Lung (tissue), 12 donors: ENCODE data around the gene CFAP298. TPM values are rescaled to one million over a fixed set of nuclear protein-coding genes. Genes with fewer than 3 reads are reported as not detected.

Source experiments
- ATAC-seq: fragments of 200-7000 bp; cut with Tn5 transposase; one replicate; pipeline ENCODE4 v1.9.1; 2020; ENCODE audit warnings: moderate number of reproducible peaks; ENCODE audit not compliant: insufficient read depth, low FRiP score
- DNase-seq, 3 donors: peaks; one replicate each; pipeline ENCODE4 v3.0.0-alpha.2; 2013 to 2017
- H3K27ac ChIP-seq, 2 donors: one replicate each; pipeline ENCODE4 v1.5.1; 2013; ENCODE audit warnings: mild to moderate bottlenecking in 2 of 2, moderate library complexity in 2 of 2, control low read depth in 1 of 2, inconsistent platforms in 1 of 2, low read depth in 1 of 2, low read length in 1 of 2
- H3K27me3 ChIP-seq, 3 donors: one replicate each; pipeline ENCODE4 v1.5.1; 2013; ENCODE audit warnings: low read length in 2 of 3; ENCODE audit not compliant: control insufficient read depth in 3 of 3, insufficient read depth in 3 of 3
- H3K36me3 ChIP-seq, 4 donors: one replicate each; pipeline ENCODE4 v1.5.1; 2013; ENCODE audit warnings: low read length in 4 of 4, mild to moderate bottlenecking in 1 of 4, moderate library complexity in 1 of 4; ENCODE audit not compliant: control insufficient read depth in 4 of 4, insufficient read depth in 4 of 4
- H3K4me1 ChIP-seq, 5 donors: one replicate each; pipeline ENCODE4 v1.5.1; 2013; ENCODE audit warnings: low read length in 5 of 5, mild to moderate bottlenecking in 2 of 5, moderate library complexity in 1 of 5; ENCODE audit not compliant: control insufficient read depth in 5 of 5, insufficient read depth in 5 of 5
- H3K4me3 ChIP-seq: one replicate; pipeline ENCODE4 v1.5.1; 2013; ENCODE audit warnings: mild to moderate bottlenecking, control low read depth, moderate library complexity
- H3K9ac ChIP-seq, 2 donors: one replicate each; pipeline ENCODE4 v1.5.1; 2013; ENCODE audit warnings: low read length in 2 of 2, control low read depth in 1 of 2; ENCODE audit not compliant: insufficient read depth in 1 of 2
- H3K9me3 ChIP-seq, 4 donors: one replicate each; pipeline ENCODE4 v1.5.1; 2013; ENCODE audit warnings: low read length in 3 of 4, mild to moderate bottlenecking in 1 of 4, moderate library complexity in 1 of 4; ENCODE audit not compliant: control insufficient read depth in 4 of 4, insufficient read depth in 3 of 4
- CTCF ChIP-seq: IDR thresholded peaks from 2 replicates; pipeline ENCODE4 v1.5.1; 2012; ENCODE audit warnings: mild to moderate bottlenecking; ENCODE audit errors: control extremely low read depth, extremely low read depth
- WGBS, 2 donors: extraction: QIAGEN DNeasy Blood & Tissue Kit; methylation state at CpG; one replicate each; pipeline ENCODE4 v1.1.7; 2013; 5-methylcytosine and 5-hydroxymethylcytosine counted together
- polyA plus RNA-seq, 2 donors: library from polyadenylated mRNA; stranded (reverse); fragments of 200-250 nt; gene quantifications; one replicate each; pipeline ENCODE4 v1.2.1, GENCODE V29; 2013
- total RNA-seq, 2 donors: library from RNA; depleted of rRNA in 1 of 2; stranded (reverse); fragments of >200 nt in 1 of 2; gene quantifications; one replicate each; pipeline ENCODE4 v1.2.1, GENCODE V29; 2014 to 2021
- donor health status: control.
- donor health status: control.
- donor health status: Bipolar disorder and iron deficiency.
- donor health status: healthy.
- donor health status: DM: yes; HTN: yes; CAD: no.

The CFAP298 gene
- total and polyA plus RNA-seq, 4 donors = 27.6 to 61.2 (median 50.5) TPM

GRCh38 chr21:32570456-32570855, 41.7 kb downstream of the CFAP298 start:
- H3K27me3 ChIP-seq = peaks cover 0 to 4% (median 0%) of the 10 kb centered on the region in 3 donors
- H3K9me3 ChIP-seq = no peaks in the 10 kb centered on the region
- ATAC-seq = no peak
- no peak overlapping the region for H3K9ac ChIP-seq
- DNase-seq = no peak
- H3K4me1 ChIP-seq = peaks cover 0 to 9% (median 0%) of the 10 kb centered on the region in 5 donors
- no peak overlapping the region for H3K27ac ChIP-seq
- H3K4me3 ChIP-seq = no peak overlapping the region
- no peaks in the 10 kb centered on the region for H3K36me3 ChIP-seq
- WGBS, 2 donors = 91 to 95% methylated on average over 3 of the region's 3 CpGs
- no peak for TF ChIP-seq CTCF

- DNase-seq (peak; percentile 78 to 87 (median 82)), ATAC-seq (peak; percentile 92)
- peak; percentile 68 for TF ChIP-seq CTCF
- Histone ChIP-seq H3K36me3 (peaks cover 0 to 2% (median 0%) of the 10 kb centered on the region in 4 donors), H3K27ac (peak overlapping the region in 1 of 2 donors; percentile 85), H3K4me1 (peaks cover 0 to 9% (median 0%) of the 10 kb centered on the region in 5 donors), H3K9me3 (no peaks in the 10 kb centered on the region), H3K27me3 (peaks cover 0 to 4% (median 0%) of the 10 kb centered on the region in 3 donors), H3K9ac (peak overlapping the region; percentile 37 to 79), H3K4me3 (peak overlapping the region; percentile 40)
- WGBS, 2 donors = 4% methylated on average over 61 of the region's 61 CpGs
These were observed 42.6 kb downstream of the CFAP298 start for GRCh38 chr21:32569261-32570230.

- Histone ChIP-seq H3K36me3 (peaks cover 0 to 2% (median 0%) of the 10 kb centered on the region in 4 donors), H3K4me1 (peaks cover 0 to 9% (median 0%) of the 10 kb centered on the region in 5 donors), H3K27ac (no peak overlapping the region), H3K9ac (no peak overlapping the region), H3K9me3 (no peaks in the 10 kb centered on the region), H3K27me3 (no peaks in the 10 kb centered on the region), H3K4me3 (no peak overlapping the region)
- 95% methylated on average over 8 of the region's 8 CpGs for WGBS, 2 donors
- ATAC-seq (no peak), DNase-seq (no peak)
- no peak for TF ChIP-seq CTCF
These were observed 44.6 kb downstream of the CFAP298 start for GRCh38 chr21:32567626-32568025.
